Progenitor cell of endocrine pancreas (in vitro differentiated cells): Measurements from ENCODE around the gene SAYSD1. TPM values are rescaled to one million over a fixed set of nuclear protein-coding genes. Genes with fewer than 3 reads are reported as not detected.

Experiments used
- DNase-seq: peaks from one replicate; pipeline ENCODE4 v3.0.0; 2021; ENCODE audit warnings: low spot score; ENCODE audit not compliant: unreplicated experiment
- H3K27ac Mint-ChIP-seq: 2 replicates; pipeline ENCODE4 v1.8.0; 2021; ENCODE audit warnings: mild to moderate bottlenecking, moderate library complexity, mixed read lengths
- H3K27me3 Mint-ChIP-seq: 2 replicates; pipeline ENCODE4 v1.8.0; 2021; ENCODE audit warnings: mixed read lengths
- H3K36me3 Mint-ChIP-seq: 2 replicates; pipeline ENCODE4 v1.8.0; 2022; ENCODE audit warnings: mixed read lengths; ENCODE audit not compliant: insufficient read depth
- H3K4me1 Mint-ChIP-seq: 2 replicates; pipeline ENCODE4 v1.8.0; 2021; ENCODE audit warnings: low read depth, mixed read lengths
- H3K4me3 Mint-ChIP-seq: 2 replicates; pipeline ENCODE4 v1.8.0; 2021; ENCODE audit warnings: low read depth, mild to moderate bottlenecking, moderate library complexity, mixed read lengths
- H3K9me3 Mint-ChIP-seq: 2 replicates; pipeline ENCODE4 v1.8.0; 2021; ENCODE audit warnings: low read depth, mixed read lengths
- total RNA-seq: library from RNA; stranded (reverse); gene quantifications from 2 replicates; pipeline ENCODE4 v1.2.1, GENCODE V29; 2021
- TF ChIP-seq, protein P1 (sequence below): fragments of 200-600 bp; sonication (generic); IDR thresholded peaks from one replicate; pipeline ENCODE4 v1.5.0; 2021; ENCODE audit warnings: antibody characterized with exemption, mild to moderate bottlenecking; ENCODE audit not compliant: unreplicated experiment

The SAYSD1 gene
- total RNA-seq, 1 donor from 2014 or later: 17.4 TPM

- peaks cover 15% of the 10 kb centered on the region for H3K27me3 Mint-ChIP-seq
- DNase-seq: no peak
- no peak overlapping the region for H3K4me3 Mint-ChIP-seq
- peaks cover 19% of the 10 kb centered on the region for H3K4me1 Mint-ChIP-seq
- H3K27ac Mint-ChIP-seq: no peak overlapping the region
- peaks cover 4% of the 10 kb centered on the region for H3K36me3 Mint-ChIP-seq
- no peaks in the 10 kb centered on the region for H3K9me3 Mint-ChIP-seq
- TF ChIP-seq, protein P1, sequence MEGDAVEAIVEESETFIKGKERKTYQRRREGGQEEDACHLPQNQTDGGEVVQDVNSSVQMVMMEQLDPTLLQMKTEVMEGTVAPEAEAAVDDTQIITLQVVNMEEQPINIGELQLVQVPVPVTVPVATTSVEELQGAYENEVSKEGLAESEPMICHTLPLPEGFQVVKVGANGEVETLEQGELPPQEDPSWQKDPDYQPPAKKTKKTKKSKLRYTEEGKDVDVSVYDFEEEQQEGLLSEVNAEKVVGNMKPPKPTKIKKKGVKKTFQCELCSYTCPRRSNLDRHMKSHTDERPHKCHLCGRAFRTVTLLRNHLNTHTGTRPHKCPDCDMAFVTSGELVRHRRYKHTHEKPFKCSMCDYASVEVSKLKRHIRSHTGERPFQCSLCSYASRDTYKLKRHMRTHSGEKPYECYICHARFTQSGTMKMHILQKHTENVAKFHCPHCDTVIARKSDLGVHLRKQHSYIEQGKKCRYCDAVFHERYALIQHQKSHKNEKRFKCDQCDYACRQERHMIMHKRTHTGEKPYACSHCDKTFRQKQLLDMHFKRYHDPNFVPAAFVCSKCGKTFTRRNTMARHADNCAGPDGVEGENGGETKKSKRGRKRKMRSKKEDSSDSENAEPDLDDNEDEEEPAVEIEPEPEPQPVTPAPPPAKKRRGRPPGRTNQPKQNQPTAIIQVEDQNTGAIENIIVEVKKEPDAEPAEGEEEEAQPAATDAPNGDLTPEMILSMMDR: no peak
Measured at GRCh38 chr6:39061182-39061581, 53.8 kb downstream of the SAYSD1 start.

DNA sequence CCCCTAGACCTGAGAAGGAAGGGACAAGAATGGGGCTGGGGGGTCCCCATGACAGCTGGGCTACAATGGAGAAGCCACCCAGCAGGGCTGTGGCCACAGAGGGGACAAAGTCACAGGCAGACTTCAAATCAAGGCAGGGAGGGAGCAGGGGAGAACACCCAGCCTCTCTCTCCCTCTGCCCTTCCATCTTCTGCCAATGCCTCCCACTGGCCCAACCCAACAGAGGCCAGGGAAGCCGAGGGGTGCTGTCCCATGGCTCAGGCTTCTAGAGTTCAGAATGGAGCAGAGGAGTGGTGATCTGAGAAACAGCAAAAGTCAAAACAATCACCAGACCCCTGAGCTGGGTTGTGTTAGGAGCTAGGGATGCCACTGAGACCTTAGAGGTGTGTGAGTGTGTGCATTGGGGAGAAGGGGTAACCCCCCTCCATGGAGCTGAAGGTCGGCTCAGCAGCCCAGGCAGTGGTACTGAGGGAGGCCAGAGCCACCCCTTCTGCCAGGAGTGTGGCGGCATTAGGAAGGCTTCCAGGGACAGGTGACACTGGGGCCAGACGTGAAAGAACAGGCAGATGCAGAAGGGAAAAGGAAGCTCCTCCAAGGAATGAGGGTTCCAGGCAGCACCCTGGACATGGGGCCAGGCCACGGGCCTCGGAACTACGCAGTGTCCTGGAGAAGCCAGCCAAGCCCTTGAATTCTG is 54.4 kb downstream of the SAYSD1 start:
- Mint-ChIP-seq H3K4me1 (peaks cover 19% of the 10 kb centered on the region), H3K27me3 (peaks cover 15% of the 10 kb centered on the region), H3K36me3 (peaks cover 4% of the 10 kb centered on the region), H3K4me3 (no peak overlapping the region), H3K27ac (no peak overlapping the region), H3K9me3 (no peaks in the 10 kb centered on the region)
- no peak for DNase-seq
- TF ChIP-seq, protein P1: no peak

DNA sequence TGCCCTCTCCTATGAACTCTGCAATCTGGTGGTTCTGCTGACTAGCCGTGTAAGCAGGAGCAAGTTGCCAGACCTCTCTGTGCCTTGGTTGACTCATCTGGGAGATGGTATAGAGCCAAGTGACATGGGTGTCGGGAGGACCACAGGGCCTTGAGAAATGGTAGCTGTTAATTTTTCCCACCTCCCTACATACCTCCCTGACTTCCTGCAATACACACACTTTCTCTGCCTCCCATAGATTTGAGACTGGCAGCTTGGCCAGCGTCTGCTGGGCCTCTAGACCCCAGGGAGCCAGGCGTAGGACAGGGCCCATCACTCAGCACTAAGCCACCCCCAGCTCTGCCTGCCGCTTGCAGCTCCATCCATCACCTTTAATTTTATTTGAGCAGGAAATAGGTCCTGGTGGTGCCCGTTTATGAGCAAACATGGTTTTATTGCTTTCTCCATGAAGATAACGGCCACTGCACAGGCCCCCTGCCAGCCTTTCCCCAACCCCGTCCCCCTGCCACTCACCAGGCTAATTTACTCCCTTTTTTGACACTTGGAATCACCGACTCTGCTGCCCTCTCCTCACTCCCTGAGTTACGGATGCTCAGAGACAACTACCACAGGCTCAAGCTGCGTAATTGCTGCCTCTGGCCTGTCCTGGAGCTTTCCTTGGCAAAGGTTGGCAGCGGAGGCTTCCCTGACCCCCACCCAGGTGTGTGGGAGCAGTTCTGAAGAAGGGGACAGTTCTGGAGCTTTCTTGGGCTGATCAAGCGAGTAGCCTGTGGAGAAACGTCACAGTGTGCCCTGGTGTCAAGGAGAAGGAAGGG is 55.3 kb downstream of the SAYSD1 start:
- Mint-ChIP-seq H3K4me1 (peaks cover 21% of the 10 kb centered on the region), H3K9me3 (no peaks in the 10 kb centered on the region), H3K4me3 (no peak overlapping the region), H3K27me3 (peaks cover 12% of the 10 kb centered on the region), H3K27ac (no peak overlapping the region), H3K36me3 (peaks cover 4% of the 10 kb centered on the region)
- no peak for DNase-seq
- TF ChIP-seq, protein P1: no peak

DNA sequence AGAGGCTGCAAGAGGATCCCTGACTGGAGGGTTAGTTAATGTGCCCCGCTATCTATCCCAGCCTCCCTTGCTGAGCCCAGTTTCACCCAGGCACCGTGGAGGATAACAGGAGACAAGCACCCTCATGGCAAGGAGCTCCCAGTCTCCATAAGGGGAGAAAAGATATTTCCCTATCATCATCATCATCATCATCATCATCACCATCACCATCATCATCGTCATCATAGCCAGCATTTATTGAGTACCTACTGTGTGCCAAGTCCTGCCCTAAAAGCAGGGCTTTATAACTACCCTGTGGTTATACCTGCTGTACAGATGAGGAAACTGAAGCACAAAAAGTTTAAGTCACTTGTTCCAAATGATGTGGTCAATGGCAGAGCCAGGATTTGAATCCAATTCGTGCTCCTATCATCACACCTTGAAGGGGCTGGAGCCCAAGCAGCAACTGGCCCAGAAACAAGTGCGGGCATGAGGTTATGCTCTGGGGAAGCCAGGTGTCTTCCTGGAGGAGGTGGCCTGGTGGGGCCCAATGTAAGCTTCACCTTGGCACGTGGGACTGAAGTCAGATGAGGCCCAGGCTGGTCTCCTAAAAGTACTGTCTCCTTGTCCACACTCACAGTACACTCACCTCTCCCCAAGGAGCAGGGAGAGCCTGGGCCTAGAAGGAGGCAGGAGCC is 56.4 kb downstream of the SAYSD1 start:
- peaks cover 12% of the 10 kb centered on the region for H3K27me3 Mint-ChIP-seq
- TF ChIP-seq, protein P1: no peak
- DNase-seq: no peak
- peaks cover 4% of the 10 kb centered on the region for H3K36me3 Mint-ChIP-seq
- no peak overlapping the region for H3K27ac Mint-ChIP-seq
- H3K4me1 Mint-ChIP-seq: peaks cover 27% of the 10 kb centered on the region
- no peaks in the 10 kb centered on the region for H3K9me3 Mint-ChIP-seq
- no peak overlapping the region for H3K4me3 Mint-ChIP-seq
